ENCODE data around the gene GRID1. TPM values are rescaled to one million over a fixed set of nuclear protein-coding genes. Genes with fewer than 3 reads are reported as not detected.

GRID1 gene
- polyA plus RNA-seq, 1 donor (not counting 4 experiments of a cell fraction or from before 2014, with no cell fraction given), result 0.01 TPM

GRCh38 chr10:86363833-86364490 lies 2.6 kb downstream of the GRID1 start:
- Histone ChIP-seq H3K36me3 (ENCODE audit: control insufficient read depth in 2 of 2, extremely low read depth in 1 of 2, insufficient read depth in 2 of 2, low read length in 2 of 2) (no peaks in the 10 kb centered on the region), H3K9ac (ENCODE audit: control insufficient read depth, extremely low read depth, insufficient read depth, low read length) (no peak overlapping the region), H3K4me1 (ENCODE audit: control insufficient read depth, extremely low read depth, insufficient read depth, low read length) (peaks cover 4% of the 10 kb centered on the region), H3K9me1 (ENCODE audit: control insufficient read depth, extremely low read depth, insufficient read depth, low read length) (no peaks in the 10 kb centered on the region), H3K4me3 (ENCODE audit: control insufficient read depth in 2 of 3, extremely low read depth in 1 of 3, insufficient read depth in 2 of 3, low read depth in 1 of 3, low read length in 3 of 3) (no peak overlapping the region), H4K20me1 (ENCODE audit: control insufficient read depth, extremely low read depth, insufficient read depth, low read length) (peaks cover 4% of the 10 kb centered on the region), H2AFZ (ENCODE audit: control insufficient read depth, low read length) (no peak overlapping the region), H3K27ac (ENCODE audit: control insufficient read depth, insufficient read depth, low read length) (no peak overlapping the region), H3K9me3 (ENCODE audit: control insufficient read depth, low read depth, low read length) (no peaks in the 10 kb centered on the region), H3K4me2 (ENCODE audit: control insufficient read depth, extremely low read depth, insufficient read depth, low read depth, low read length) (peak overlapping the region; percentile 45), H3K79me2 (ENCODE audit: control insufficient read depth, insufficient read depth, low read length) (no peaks in the 10 kb centered on the region), H3K27me3 (ENCODE audit: control insufficient read depth, extremely low read depth, insufficient read depth, low read length) (peaks cover 70% of the 10 kb centered on the region)
- no peak for FAIRE-seq
- DNase-seq (ENCODE audit: low read depth, low spot score), result no peak
- dilution Hi-C loops (cut with MboI; ENCODE audit: extremely low pct_ligation_motif_present, low sequenced_read_pairs), result no loop called here
- TF ChIP-seq, protein P1, sequence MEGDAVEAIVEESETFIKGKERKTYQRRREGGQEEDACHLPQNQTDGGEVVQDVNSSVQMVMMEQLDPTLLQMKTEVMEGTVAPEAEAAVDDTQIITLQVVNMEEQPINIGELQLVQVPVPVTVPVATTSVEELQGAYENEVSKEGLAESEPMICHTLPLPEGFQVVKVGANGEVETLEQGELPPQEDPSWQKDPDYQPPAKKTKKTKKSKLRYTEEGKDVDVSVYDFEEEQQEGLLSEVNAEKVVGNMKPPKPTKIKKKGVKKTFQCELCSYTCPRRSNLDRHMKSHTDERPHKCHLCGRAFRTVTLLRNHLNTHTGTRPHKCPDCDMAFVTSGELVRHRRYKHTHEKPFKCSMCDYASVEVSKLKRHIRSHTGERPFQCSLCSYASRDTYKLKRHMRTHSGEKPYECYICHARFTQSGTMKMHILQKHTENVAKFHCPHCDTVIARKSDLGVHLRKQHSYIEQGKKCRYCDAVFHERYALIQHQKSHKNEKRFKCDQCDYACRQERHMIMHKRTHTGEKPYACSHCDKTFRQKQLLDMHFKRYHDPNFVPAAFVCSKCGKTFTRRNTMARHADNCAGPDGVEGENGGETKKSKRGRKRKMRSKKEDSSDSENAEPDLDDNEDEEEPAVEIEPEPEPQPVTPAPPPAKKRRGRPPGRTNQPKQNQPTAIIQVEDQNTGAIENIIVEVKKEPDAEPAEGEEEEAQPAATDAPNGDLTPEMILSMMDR (optimal IDR thresholded peaks at IDR 0.05 in 1 of 3, IDR thresholded peaks at IDR 0.05 in 1 of 3, conservative IDR thresholded peaks at IDR 0.05 in 1 of 3; ENCODE audit: extremely low read depth in 1 of 3, insufficient read depth in 2 of 3, low read length in 3 of 3), result no peak
- TF ChIP-seq EZH2 (IDR thresholded peaks at IDR 0.05; ENCODE audit: low read length), result peak; percentile 95

GRCh38 chr10:86363184-86363832 lies 3.3 kb downstream of the GRID1 start:
- dilution Hi-C loops (cut with MboI; ENCODE audit: extremely low pct_ligation_motif_present, low sequenced_read_pairs), result no loop called here
- Histone ChIP-seq H3K9me3 (ENCODE audit: control insufficient read depth, low read depth, low read length) (no peaks in the 10 kb centered on the region), H3K36me3 (ENCODE audit: control insufficient read depth in 2 of 2, extremely low read depth in 1 of 2, insufficient read depth in 2 of 2, low read length in 2 of 2) (no peaks in the 10 kb centered on the region), H3K27ac (ENCODE audit: control insufficient read depth, insufficient read depth, low read length) (no peak overlapping the region), H3K4me3 (ENCODE audit: control insufficient read depth in 2 of 3, extremely low read depth in 1 of 3, insufficient read depth in 2 of 3, low read depth in 1 of 3, low read length in 3 of 3) (peak overlapping the region in 1 of 3 experiments; percentile 13), H3K79me2 (ENCODE audit: control insufficient read depth, insufficient read depth, low read length) (no peaks in the 10 kb centered on the region), H3K4me1 (ENCODE audit: control insufficient read depth, extremely low read depth, insufficient read depth, low read length) (peaks cover 4% of the 10 kb centered on the region), H3K27me3 (ENCODE audit: control insufficient read depth, extremely low read depth, insufficient read depth, low read length) (peaks cover 63% of the 10 kb centered on the region), H3K4me2 (ENCODE audit: control insufficient read depth, extremely low read depth, insufficient read depth, low read depth, low read length) (peak overlapping the region; percentile 45), H3K9ac (ENCODE audit: control insufficient read depth, extremely low read depth, insufficient read depth, low read length) (no peak overlapping the region), H3K9me1 (ENCODE audit: control insufficient read depth, extremely low read depth, insufficient read depth, low read length) (no peaks in the 10 kb centered on the region), H4K20me1 (ENCODE audit: control insufficient read depth, extremely low read depth, insufficient read depth, low read length) (peaks cover 4% of the 10 kb centered on the region), H2AFZ (ENCODE audit: control insufficient read depth, low read length) (no peak overlapping the region)
- FAIRE-seq (no peak), DNase-seq (ENCODE audit: low read depth, low spot score) (no peak)
- TF ChIP-seq EZH2 (IDR thresholded peaks at IDR 0.05; ENCODE audit: low read length), result no peak
- TF ChIP-seq, protein P1 (optimal IDR thresholded peaks at IDR 0.05 in 1 of 3, IDR thresholded peaks at IDR 0.05 in 1 of 3, conservative IDR thresholded peaks at IDR 0.05 in 1 of 3; ENCODE audit: extremely low read depth in 1 of 3, insufficient read depth in 2 of 3, low read length in 3 of 3), result peak; percentile 13 to 76 (median 54)
